ENCODE results near the gene FAR2.
"Not testable (repeated sequence)": the region's sequence is repeated elsewhere in the genome, so short reads cannot be mapped to it uniquely, and the experiment has no call there.

DNA sequence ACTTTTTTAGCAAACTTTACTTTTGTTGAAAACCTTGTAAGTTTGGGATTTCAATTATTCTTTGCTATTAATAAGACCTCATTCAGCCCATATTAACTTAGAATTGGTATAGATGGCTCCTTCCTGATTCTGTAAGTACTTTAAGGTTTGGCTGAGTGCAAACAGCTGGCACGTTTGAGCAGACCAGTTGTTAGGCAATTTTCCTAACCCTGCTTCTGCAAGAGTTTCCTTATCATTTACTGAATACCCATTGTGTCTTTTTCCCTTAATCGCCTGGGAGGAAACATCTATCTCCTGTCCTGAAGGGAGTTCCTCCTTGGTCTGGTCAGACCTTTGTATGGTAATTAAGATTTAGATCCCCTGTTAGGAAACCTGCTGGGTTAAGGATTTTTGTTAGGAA is 20.9 kb downstream of the FAR2 start:
- TF ChIP-seq, protein P1, sequence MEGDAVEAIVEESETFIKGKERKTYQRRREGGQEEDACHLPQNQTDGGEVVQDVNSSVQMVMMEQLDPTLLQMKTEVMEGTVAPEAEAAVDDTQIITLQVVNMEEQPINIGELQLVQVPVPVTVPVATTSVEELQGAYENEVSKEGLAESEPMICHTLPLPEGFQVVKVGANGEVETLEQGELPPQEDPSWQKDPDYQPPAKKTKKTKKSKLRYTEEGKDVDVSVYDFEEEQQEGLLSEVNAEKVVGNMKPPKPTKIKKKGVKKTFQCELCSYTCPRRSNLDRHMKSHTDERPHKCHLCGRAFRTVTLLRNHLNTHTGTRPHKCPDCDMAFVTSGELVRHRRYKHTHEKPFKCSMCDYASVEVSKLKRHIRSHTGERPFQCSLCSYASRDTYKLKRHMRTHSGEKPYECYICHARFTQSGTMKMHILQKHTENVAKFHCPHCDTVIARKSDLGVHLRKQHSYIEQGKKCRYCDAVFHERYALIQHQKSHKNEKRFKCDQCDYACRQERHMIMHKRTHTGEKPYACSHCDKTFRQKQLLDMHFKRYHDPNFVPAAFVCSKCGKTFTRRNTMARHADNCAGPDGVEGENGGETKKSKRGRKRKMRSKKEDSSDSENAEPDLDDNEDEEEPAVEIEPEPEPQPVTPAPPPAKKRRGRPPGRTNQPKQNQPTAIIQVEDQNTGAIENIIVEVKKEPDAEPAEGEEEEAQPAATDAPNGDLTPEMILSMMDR (optimal IDR thresholded peaks at IDR 0.05 in 1 of 3, IDR thresholded peaks at IDR 0.05 in 1 of 3, conservative IDR thresholded peaks at IDR 0.05 in 1 of 3; ENCODE audit: extremely low read depth in 1 of 3, insufficient read depth in 2 of 3, low read length in 3 of 3): not testable (repeated sequence)
- TF ChIP-seq EZH2 (IDR thresholded peaks at IDR 0.05; ENCODE audit: low read length): not testable (repeated sequence)

All from keratinocyte (primary cell).